Measurements from ENCODE around the gene LIPM.

DNA sequence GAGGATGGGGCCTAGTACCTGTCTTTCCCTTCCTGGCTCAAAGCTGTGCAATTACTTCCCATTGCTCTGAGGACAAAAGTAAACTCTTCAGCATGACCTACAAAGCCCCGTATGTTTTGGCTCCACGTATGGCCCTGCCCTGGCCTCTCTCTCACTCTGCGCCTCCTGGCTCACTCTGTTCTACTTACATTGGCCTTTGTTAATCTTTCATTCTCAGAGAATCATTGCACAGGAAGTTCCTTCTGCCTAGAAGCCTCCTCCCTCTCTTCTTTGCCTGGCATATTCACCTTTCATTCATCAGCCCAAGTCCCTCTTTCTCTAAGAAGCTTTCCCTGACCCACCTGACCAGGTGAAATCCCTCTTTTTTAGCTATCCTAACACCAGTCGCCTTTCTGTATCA, 23.9 kb downstream of the LIPM start:
- TF ChIP-seq, protein P1, sequence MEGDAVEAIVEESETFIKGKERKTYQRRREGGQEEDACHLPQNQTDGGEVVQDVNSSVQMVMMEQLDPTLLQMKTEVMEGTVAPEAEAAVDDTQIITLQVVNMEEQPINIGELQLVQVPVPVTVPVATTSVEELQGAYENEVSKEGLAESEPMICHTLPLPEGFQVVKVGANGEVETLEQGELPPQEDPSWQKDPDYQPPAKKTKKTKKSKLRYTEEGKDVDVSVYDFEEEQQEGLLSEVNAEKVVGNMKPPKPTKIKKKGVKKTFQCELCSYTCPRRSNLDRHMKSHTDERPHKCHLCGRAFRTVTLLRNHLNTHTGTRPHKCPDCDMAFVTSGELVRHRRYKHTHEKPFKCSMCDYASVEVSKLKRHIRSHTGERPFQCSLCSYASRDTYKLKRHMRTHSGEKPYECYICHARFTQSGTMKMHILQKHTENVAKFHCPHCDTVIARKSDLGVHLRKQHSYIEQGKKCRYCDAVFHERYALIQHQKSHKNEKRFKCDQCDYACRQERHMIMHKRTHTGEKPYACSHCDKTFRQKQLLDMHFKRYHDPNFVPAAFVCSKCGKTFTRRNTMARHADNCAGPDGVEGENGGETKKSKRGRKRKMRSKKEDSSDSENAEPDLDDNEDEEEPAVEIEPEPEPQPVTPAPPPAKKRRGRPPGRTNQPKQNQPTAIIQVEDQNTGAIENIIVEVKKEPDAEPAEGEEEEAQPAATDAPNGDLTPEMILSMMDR (IDR thresholded peaks at IDR 0.05; ENCODE audit: insufficient read depth, low read length), result no peak
- no peak for TF ChIP-seq POLR2AphosphoS5 (IDR thresholded peaks at IDR 0.05; ENCODE audit: low read depth)
